Heart left ventricle (tissue), 16 donors: ENCODE results near the gene GBP1. TPM values are rescaled to one million over a fixed set of nuclear protein-coding genes. Genes with fewer than 3 reads are reported as not detected.
A peak's percentile ranks its signal among the peaks of the same experiment; 100 is the strongest.

Experiments
- ATAC-seq, 4 donors: fragments of 200-7000 bp; cut with Tn5 transposase; one replicate each; pipeline ENCODE4 v1.9.1; 2020 to 2022; ENCODE audit warnings: moderate library complexity in 4 of 4, mild to moderate bottlenecking in 3 of 4, moderate number of reproducible peaks in 1 of 4
- DNase-seq, 5 donors: peaks; one replicate each; pipeline ENCODE4 v3.0.0-alpha.2; 2020
- H3K27ac ChIP-seq, 12 donors: fragments of 200-600 bp; sonication (generic) in 4 of 12; one replicate each; pipeline versions ENCODE4 v1.5.0 to v1.8.0; 2016 to 2022; ENCODE audit warnings: mild to moderate bottlenecking in 2 of 12
- H3K27me3 ChIP-seq, 9 donors: fragments of 200-600 bp; sonication (generic) in 2 of 9; one replicate each; pipeline versions ENCODE4 v1.5.1 to v1.8.0; 2016 to 2022; ENCODE audit warnings: mild to moderate bottlenecking in 3 of 9
- H3K36me3 ChIP-seq, 9 donors: fragments of 200-600 bp; sonication (generic) in 2 of 9; one replicate each; pipeline versions ENCODE4 v1.5.0 to v1.8.0; 2018 to 2022; ENCODE audit warnings: mild to moderate bottlenecking in 2 of 9
- H3K4me1 ChIP-seq, 12 donors: fragments of 200-600 bp; sonication (generic) in 4 of 12; one replicate each; pipeline versions ENCODE4 v1.5.0 to v1.8.0; 2016 to 2022; ENCODE audit warnings: mild to moderate bottlenecking in 3 of 12
- H3K4me3 ChIP-seq, 12 donors: fragments of 200-600 bp; sonication (generic) in 4 of 12; one replicate each; pipeline versions ENCODE4 v1.5.0 to v1.8.0; 2017 to 2022; ENCODE audit warnings: mild to moderate bottlenecking in 9 of 12, moderate library complexity in 4 of 12
- H3K9me3 ChIP-seq, 12 donors: fragments of 200-600 bp; sonication (generic) in 4 of 12; one replicate each; pipeline versions ENCODE4 v1.5.0 to v1.8.0; 2016 to 2022; ENCODE audit warnings: mild to moderate bottlenecking in 1 of 12
- CTCF ChIP-seq, 12 donors: fragments of 200-600 bp; sonication (generic) in 4 of 12; IDR thresholded peaks; one replicate each; pipeline versions ENCODE4 v1.5.0 to v1.8.0; 2018 to 2022; ENCODE audit warnings: antibody characterized with exemption in 12 of 12, mild to moderate bottlenecking in 5 of 12
- POLR2A ChIP-seq, 2 donors: fragments of 450-650 bp; IDR thresholded peaks; one replicate each; pipeline ENCODE4 v1.6.1; 2017; ENCODE audit warnings: antibody characterized with exemption in 2 of 2, mild to moderate bottlenecking in 2 of 2, moderate library complexity in 2 of 2
- WGBS, 4 donors: extraction: QIAGEN DNeasy Blood & Tissue Kit in 2 of 4; methylation state at CpG; one replicate each; pipeline versions ENCODE4 v1.1.5 to v1.1.7; 2013 to 2018; 5-methylcytosine and 5-hydroxymethylcytosine counted together
- intact Hi-C, 10 donors: fragments of 100-400 bp; cut with DNase I; formaldehyde crosslinking; loops; one replicate each; pipeline versions ENCODE4 v1.11.1 to v1.14.2; 2022
- polyA plus RNA-seq, 2 donors: library from polyadenylated mRNA; stranded (reverse); fragments of 200-250 nt; gene quantifications; one replicate each; pipeline ENCODE4 v1.2.3, GENCODE V29; 2013
- total RNA-seq, 9 donors: library from RNA; depleted of rRNA in 2 of 9; stranded (reverse); fragments of >200 nt in 2 of 9; fragmentation: NEBNext Ultra II Directional in 3 of 9; extraction: Animal tissue kit (Norgen Biotek cat#: 25700) in 3 of 9; gene quantifications; one replicate each; pipeline versions ENCODE4 v1.1.0 to v1.2.4, GENCODE V29; 2016 to 2023
- donor health status: ischemic (EF 13 %, LVEDD 7.1; RV severe dilation, severe dysfunction).
- donor health status: healthy with polysubstance abuse.
- donor health status: DM: no; HTN: yes; CAD: no.
- donor health status: DM: no; HTN: no; CAD: no.
- donor health status: ischemic (EF 25% LVEDD 6.9; RV normal size, moderate dysfunction).
- donor health status: ischemic (EF 25% LVEDD 5.7; RV mildly dilated, moderate dysfunction).
- donor health status: healthy.
- donor health status: DM: yes; HTN: yes; CAD: no.
- donor health status: ischemic (EF 35%, LVEDD 5.7; RV mildly dilated, moderate dysfunction).
- donor health status: nonischemic (EF 11% LVEDD 7.7; RV severe dilation, severe dysfunction).
- donor health status: DM: yes; HTN: yes; CAD: no.
- donor health status: PGD.
- donor health status: ischemic (EF 29% LVEDD 5.4; RV normal size, mild dysfunction).
- donor health status: nonischemic (EF 23%, LVEDD 6.1; RV moderate dilation, normal function).

The GBP1 gene
- total and polyA plus RNA-seq, 11 donors, result 3.6 to 170 (median 5.8) TPM

GRCh38 chr1:89070509-89070908, 5.5 kb upstream of the GBP1 start:
- intact Hi-C loops, result loop anchor here in 1 of 10 donors (5.0 kb wide), 1 partner anchor 47 kb away; no protein-coding TSS in a partner anchor
- H3K27me3 ChIP-seq, result no peaks in the 10 kb centered on the region
- no peak for DNase-seq
- peak overlapping the region in 9 of 12 donors; percentile 19 to 84 (median 58) for H3K27ac ChIP-seq
- TF ChIP-seq POLR2A (IDR thresholded peaks at IDR 0.05) (no peak), CTCF (IDR thresholded peaks at IDR 0.05) (no peak)
- peaks cover 0 to 19% (median 0%) of the 10 kb centered on the region in 12 donors for H3K9me3 ChIP-seq
- H3K4me1 ChIP-seq, result peaks cover 0 to 36% (median 6%) of the 10 kb centered on the region in 12 donors
- H3K36me3 ChIP-seq, result no peaks in the 10 kb centered on the region
- peak overlapping the region in 11 of 12 donors; percentile 5 to 57 (median 43) for H3K4me3 ChIP-seq
- ATAC-seq, result peak in 1 of 4 donors; percentile 24
- WGBS, 4 donors, result 42 to 75% (median 54%) methylated on average over 1 of the region's 1 CpG

- peaks cover 0 to 16% (median 0%) of the 10 kb centered on the region in 12 donors for H3K9me3 ChIP-seq
- TF ChIP-seq POLR2A (IDR thresholded peaks at IDR 0.05), result no peak
- TF ChIP-seq CTCF (IDR thresholded peaks at IDR 0.05), result no peak
- DNase-seq (no peak), ATAC-seq (no peak)
- intact Hi-C loops, result loop anchor here in 2 of 10 donors (5.0 kb wide), 3 partner anchors 47 to 127 kb away; partner anchors contain the start of genes GBP3 (in 2 of the 2) and GBP4 (in 1 of the 2)
- peak overlapping the region in 11 of 12 donors; percentile 19 to 84 (median 58) for H3K27ac ChIP-seq
- H3K27me3 ChIP-seq, result no peaks in the 10 kb centered on the region
- 36 to 54% (median 40%) methylated on average over 2 of the region's 2 CpGs for WGBS, 4 donors
- H3K4me1 ChIP-seq, result peaks cover 0 to 38% (median 7%) of the 10 kb centered on the region in 12 donors
- no peaks in the 10 kb centered on the region for H3K36me3 ChIP-seq
- peak overlapping the region; percentile 5 to 57 (median 42) for H3K4me3 ChIP-seq
Observed at GRCh38 chr1:89069951-89070350, 4.9 kb upstream of the GBP1 start.

DNA sequence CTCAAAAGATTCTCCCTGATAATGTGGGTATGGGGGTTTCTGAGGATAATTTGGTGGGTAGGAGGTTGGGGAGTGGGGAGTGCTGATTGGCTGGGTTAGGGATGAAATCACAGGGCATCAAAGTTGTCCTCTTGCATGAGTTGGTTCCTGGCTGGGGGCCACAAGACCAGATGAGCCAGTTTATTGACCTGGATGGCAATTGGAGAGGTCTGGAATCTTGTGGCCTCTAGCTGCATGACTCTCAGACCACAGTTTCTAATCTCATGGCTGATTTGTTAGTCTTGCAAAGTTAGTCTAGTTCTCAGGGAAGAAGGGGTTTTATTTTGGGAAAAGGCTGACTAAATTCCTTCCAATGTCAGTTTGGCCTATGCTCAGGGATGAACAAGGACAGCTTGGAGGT, 3.3 kb upstream of the GBP1 start:
- Histone ChIP-seq H3K36me3 (peaks cover 0 to 4% (median 0%) of the 10 kb centered on the region in 9 donors), H3K9me3 (no peaks in the 10 kb centered on the region), H3K4me1 (peaks cover 0 to 41% (median 7%) of the 10 kb centered on the region in 12 donors), H3K27ac (peak overlapping the region in 1 of 12 donors; percentile 84), H3K27me3 (no peaks in the 10 kb centered on the region), H3K4me3 (no peak overlapping the region)
- TF ChIP-seq POLR2A (IDR thresholded peaks at IDR 0.05), result no peak
- TF ChIP-seq CTCF (IDR thresholded peaks at IDR 0.05), result no peak
- intact Hi-C loops, result loop anchor here in 2 of 10 donors (5.0 kb wide), 2 partner anchors 46 to 129 kb away; partner anchors contain the start of genes GBP3 (in 2 of the 2) and GBP4 (in 1 of the 2)
- no peak for DNase-seq
- no peak for ATAC-seq

- Histone ChIP-seq H3K27ac (peak overlapping the region; percentile 63 to 92 (median 82)), H3K36me3 (peaks cover 0 to 37% (median 11%) of the 10 kb centered on the region in 9 donors), H3K9me3 (no peaks in the 10 kb centered on the region), H3K4me1 (peaks cover 0 to 62% (median 12%) of the 10 kb centered on the region in 12 donors), H3K4me3 (peak overlapping the region; percentile 32 to 73 (median 60)), H3K27me3 (no peaks in the 10 kb centered on the region)
- TF ChIP-seq CTCF (IDR thresholded peaks at IDR 0.05), result no peak
- no peak for TF ChIP-seq POLR2A (IDR thresholded peaks at IDR 0.05)
- WGBS, 4 donors, result 9 to 18% (median 13%) methylated on average over 4 of the region's 4 CpGs
- intact Hi-C loops, result loop anchor here in 2 of 10 donors (5.0 kb wide), 2 partner anchors 42 to 133 kb away; partner anchors contain the start of genes GBP3 (in 2 of the 2) and GBP4 (in 1 of the 2)
- DNase-seq (no peak), ATAC-seq (peak; percentile 18 to 64 (median 47))
Observed at GRCh38 chr1:89064632-89065031, 376 bp downstream of the GBP1 start.
